Measurements from ENCODE around the gene KCNQ2.

- TF ChIP-seq, protein P1, sequence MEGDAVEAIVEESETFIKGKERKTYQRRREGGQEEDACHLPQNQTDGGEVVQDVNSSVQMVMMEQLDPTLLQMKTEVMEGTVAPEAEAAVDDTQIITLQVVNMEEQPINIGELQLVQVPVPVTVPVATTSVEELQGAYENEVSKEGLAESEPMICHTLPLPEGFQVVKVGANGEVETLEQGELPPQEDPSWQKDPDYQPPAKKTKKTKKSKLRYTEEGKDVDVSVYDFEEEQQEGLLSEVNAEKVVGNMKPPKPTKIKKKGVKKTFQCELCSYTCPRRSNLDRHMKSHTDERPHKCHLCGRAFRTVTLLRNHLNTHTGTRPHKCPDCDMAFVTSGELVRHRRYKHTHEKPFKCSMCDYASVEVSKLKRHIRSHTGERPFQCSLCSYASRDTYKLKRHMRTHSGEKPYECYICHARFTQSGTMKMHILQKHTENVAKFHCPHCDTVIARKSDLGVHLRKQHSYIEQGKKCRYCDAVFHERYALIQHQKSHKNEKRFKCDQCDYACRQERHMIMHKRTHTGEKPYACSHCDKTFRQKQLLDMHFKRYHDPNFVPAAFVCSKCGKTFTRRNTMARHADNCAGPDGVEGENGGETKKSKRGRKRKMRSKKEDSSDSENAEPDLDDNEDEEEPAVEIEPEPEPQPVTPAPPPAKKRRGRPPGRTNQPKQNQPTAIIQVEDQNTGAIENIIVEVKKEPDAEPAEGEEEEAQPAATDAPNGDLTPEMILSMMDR (IDR thresholded peaks at IDR 0.05) = no peak
- TF ChIP-seq EZH2 (IDR thresholded peaks at IDR 0.05) = no peak
- no peak for TF ChIP-seq EZH2phosphoT487 (IDR thresholded peaks at IDR 0.05)
Measured at GRCh38 chr20:63351811-63352591, 120.5 kb downstream of the KCNQ2 start.
